Upper lobe of left lung (tissue), 4 donors: ENCODE data around the gene CTAGE8.
"Not testable (repeated sequence)": the region's sequence is repeated elsewhere in the genome, so short reads cannot be mapped to it uniquely, and the experiment has no call there.

ENCODE experiments used
- CTCF ChIP-seq, 6 experiments: fragments of 450-650 bp in 4 of 6; fragments of 200-600 bp in 2 of 6; sonication (generic) in 2 of 6; IDR thresholded peaks; one replicate each; pipeline ENCODE4 v1.5.1; 2016 to 2019; ENCODE audit warnings: antibody characterized with exemption in 6 of 6
- EP300 ChIP-seq, 4 donors: sonication (generic); formaldehyde crosslinking; IDR thresholded peaks; one replicate each; pipeline ENCODE4 v1.5.1; 2017; ENCODE audit warnings: antibody characterized with exemption in 4 of 4, control low read depth in 2 of 4
- POLR2A ChIP-seq, 4 donors: fragments of 450-650 bp; IDR thresholded peaks; one replicate each; pipeline ENCODE4 v1.5.1; 2016 to 2017; ENCODE audit warnings: antibody characterized with exemption in 4 of 4, mild to moderate bottlenecking in 2 of 4
- POLR2AphosphoS5 ChIP-seq, 2 donors: sonication (generic); formaldehyde crosslinking; IDR thresholded peaks; one replicate each; pipeline ENCODE4 v1.5.1; 2017; ENCODE audit warnings: antibody characterized with exemption in 2 of 2

GRCh38 chr7:144269188-144269587, at the start of gene CTAGE8:
- not testable (repeated sequence) for TF ChIP-seq CTCF, POLR2AphosphoS5, POLR2A, EP300 (IDR thresholded peaks at IDR 0.05)
